ENCODE measurements around the gene CFAP74.
A peak's percentile ranks its signal among the peaks of the same experiment; 100 is the strongest.

The CFAP74 gene

GRCh38 chr1:1967151-1967550, 36.4 kb downstream of the CFAP74 start:
- DNase-seq = no peak

- no peak for DNase-seq
Observed at GRCh38 chr1:1966071-1966740, 37.4 kb downstream of the CFAP74 start.

- no peak for DNase-seq
Observed at GRCh38 chr1:1965546-1965945, 38.0 kb downstream of the CFAP74 start.

- no peak for DNase-seq
Observed at GRCh38 chr1:1964811-1965210, 38.8 kb downstream of the CFAP74 start.

- no peak for DNase-seq
Observed at GRCh38 chr1:1963570-1963969, 40.0 kb downstream of the CFAP74 start.

GRCh38 chr1:1962752-1963151, 40.8 kb downstream of the CFAP74 start:
- DNase-seq = no peak

- no peak for DNase-seq
Observed at GRCh38 chr1:1960480-1961196, 42.9 kb downstream of the CFAP74 start.

- peak; percentile 46 for DNase-seq
Observed at GRCh38 chr1:1959840-1960479, 43.6 kb downstream of the CFAP74 start.

- no peak for DNase-seq
Observed at GRCh38 chr1:1959459-1959839, 44.1 kb downstream of the CFAP74 start.

GRCh38 chr1:1958071-1958541, 45.5 kb downstream of the CFAP74 start:
- no peak for DNase-seq

GRCh38 chr1:1957533-1957961, 46.0 kb downstream of the CFAP74 start:
- no peak for DNase-seq

- DNase-seq = no peak
Observed at GRCh38 chr1:1956586-1957532, 46.7 kb downstream of the CFAP74 start.

GRCh38 chr1:1956101-1956500, 47.5 kb downstream of the CFAP74 start:
- DNase-seq = no peak

GRCh38 chr1:1955621-1956094, 47.9 kb downstream of the CFAP74 start:
- no peak for DNase-seq

- DNase-seq = no peak
Observed at GRCh38 chr1:1954831-1955441, 48.6 kb downstream of the CFAP74 start.

- no peak for DNase-seq
Observed at GRCh38 chr1:1954015-1954414, 49.6 kb downstream of the CFAP74 start.

GRCh38 chr1:1950940-1951339, 52.6 kb downstream of the CFAP74 start:
- no peak for DNase-seq

- no peak for DNase-seq
Observed at GRCh38 chr1:1948783-1949182, 54.8 kb downstream of the CFAP74 start.

GRCh38 chr1:1947493-1947892, 56.1 kb downstream of the CFAP74 start:
- DNase-seq = no peak

- DNase-seq = no peak
Observed at GRCh38 chr1:1946540-1946939, 57.0 kb downstream of the CFAP74 start.

GRCh38 chr1:1945782-1946393, 57.7 kb downstream of the CFAP74 start:
- DNase-seq = no peak
